Immature natural killer cell (primary cell): ENCODE data around the gene HIRA. TPM values are rescaled to one million over a fixed set of nuclear protein-coding genes. Genes with fewer than 3 reads are reported as not detected.

Experiments
- DNase-seq, 3 donors: peaks; one replicate each; pipeline ENCODE4 v3.0.0; 2022; ENCODE audit warnings: mixed read lengths in 1 of 3
- H3K27ac Mint-ChIP-seq, 6 donors: one replicate each; pipeline ENCODE4 v1.8.0; 2020; ENCODE audit warnings: mixed read lengths in 6 of 6, mild to moderate bottlenecking in 5 of 6, inconsistent platforms in 4 of 6, moderate library complexity in 3 of 6
- H3K27me3 Mint-ChIP-seq, 3 donors: one replicate each; pipeline ENCODE4 v1.8.0; 2020 to 2021; ENCODE audit warnings: low read depth in 3 of 3, mild to moderate bottlenecking in 3 of 3, mixed read lengths in 3 of 3, moderate library complexity in 3 of 3, inconsistent platforms in 1 of 3
- H3K36me3 Mint-ChIP-seq, 3 donors: one replicate each; pipeline ENCODE4 v1.8.0; 2020; ENCODE audit warnings: mixed read lengths in 3 of 3, inconsistent platforms in 2 of 3, mild to moderate bottlenecking in 2 of 3
- H3K4me1 Mint-ChIP-seq, 2 donors: one replicate each; pipeline ENCODE4 v1.8.0; 2020; ENCODE audit warnings: inconsistent platforms in 2 of 2, mild to moderate bottlenecking in 2 of 2, mixed read lengths in 2 of 2, moderate library complexity in 1 of 2
- H3K4me3 Mint-ChIP-seq, 5 donors: one replicate each; pipeline ENCODE4 v1.8.0; 2020; ENCODE audit warnings: mild to moderate bottlenecking in 5 of 5, mixed read lengths in 5 of 5, inconsistent platforms in 3 of 5, moderate library complexity in 3 of 5
- H3K9me3 Mint-ChIP-seq, 6 donors: one replicate each; pipeline ENCODE4 v1.8.0; 2020; ENCODE audit warnings: mild to moderate bottlenecking in 6 of 6, mixed read lengths in 6 of 6, inconsistent platforms in 4 of 6, moderate library complexity in 3 of 6
- polyA plus RNA-seq, 3 donors: library from polyadenylated mRNA; unstranded; fragments of 300-500 nt; fragmentation: Illumina TruSeq; gene quantifications; one replicate each; pipeline ENCODE4 v1.2.3, GENCODE V29; 2021

The HIRA gene
- polyA plus RNA-seq, 3 donors from 2014 or later: 4.3 to 11.5 (median 5.2) TPM

- Mint-ChIP-seq H3K27me3 (peaks cover 0 to 7% (median 0%) of the 10 kb centered on the region in 3 donors), H3K36me3 (peaks cover 12 to 46% (median 25%) of the 10 kb centered on the region in 3 donors), H3K4me1 (no peaks in the 10 kb centered on the region), H3K9me3 (no peaks in the 10 kb centered on the region), H3K4me3 (no peak overlapping the region), H3K27ac (no peak overlapping the region)
- DNase-seq: no peak
Measured at GRCh38 chr22:19357270-19358105, 74.0 kb downstream of the HIRA start.

GRCh38 chr22:19356708-19357269, 74.7 kb downstream of the HIRA start:
- H3K9me3 Mint-ChIP-seq: no peaks in the 10 kb centered on the region
- peaks cover 13 to 49% (median 29%) of the 10 kb centered on the region in 3 donors for H3K36me3 Mint-ChIP-seq
- H3K4me1 Mint-ChIP-seq: no peaks in the 10 kb centered on the region
- peaks cover 0 to 10% (median 4%) of the 10 kb centered on the region in 3 donors for H3K27me3 Mint-ChIP-seq
- no peak for DNase-seq
- H3K4me3 Mint-ChIP-seq: no peak overlapping the region
- peak overlapping the region in 1 of 6 donors; percentile 55 for H3K27ac Mint-ChIP-seq

GRCh38 chr22:19355413-19356157, 75.9 kb downstream of the HIRA start:
- no peak for DNase-seq
- Mint-ChIP-seq H3K36me3 (peaks cover 14 to 53% (median 32%) of the 10 kb centered on the region in 3 donors), H3K27ac (peak overlapping the region in 2 of 6 donors; percentile 7 to 15), H3K9me3 (no peaks in the 10 kb centered on the region), H3K4me1 (no peaks in the 10 kb centered on the region), H3K27me3 (peaks cover 0 to 10% (median 6%) of the 10 kb centered on the region in 3 donors), H3K4me3 (no peak overlapping the region)

- H3K4me3 Mint-ChIP-seq: no peak overlapping the region
- H3K27ac Mint-ChIP-seq: peak overlapping the region in 1 of 6 donors; percentile 46
- H3K9me3 Mint-ChIP-seq: no peaks in the 10 kb centered on the region
- peaks cover 21 to 59% (median 38%) of the 10 kb centered on the region in 3 donors for H3K36me3 Mint-ChIP-seq
- no peak for DNase-seq
- H3K4me1 Mint-ChIP-seq: no peaks in the 10 kb centered on the region
- peaks cover 0 to 10% (median 9%) of the 10 kb centered on the region in 3 donors for H3K27me3 Mint-ChIP-seq
Measured at GRCh38 chr22:19354201-19354600, 77.3 kb downstream of the HIRA start.

- H3K4me3 Mint-ChIP-seq: no peak overlapping the region
- H3K27me3 Mint-ChIP-seq: peaks cover 0 to 12% (median 9%) of the 10 kb centered on the region in 3 donors
- peaks cover 21 to 56% (median 35%) of the 10 kb centered on the region in 3 donors for H3K36me3 Mint-ChIP-seq
- no peaks in the 10 kb centered on the region for H3K4me1 Mint-ChIP-seq
- no peaks in the 10 kb centered on the region for H3K9me3 Mint-ChIP-seq
- DNase-seq: no peak
- H3K27ac Mint-ChIP-seq: peak overlapping the region in 1 of 6 donors; percentile 45
Measured at GRCh38 chr22:19353363-19354131, 78.0 kb downstream of the HIRA start.

- Mint-ChIP-seq H3K36me3 (peaks cover 21 to 53% (median 35%) of the 10 kb centered on the region in 3 donors), H3K27me3 (peaks cover 0 to 10% (median 9%) of the 10 kb centered on the region in 3 donors), H3K9me3 (no peaks in the 10 kb centered on the region), H3K4me3 (no peak overlapping the region), H3K27ac (peak overlapping the region in 1 of 6 donors; percentile 10), H3K4me1 (no peaks in the 10 kb centered on the region)
- DNase-seq: no peak
Measured at GRCh38 chr22:19352766-19353165, 78.8 kb downstream of the HIRA start.

- no peak for DNase-seq
- Mint-ChIP-seq H3K27me3 (peaks cover 0 to 12% (median 11%) of the 10 kb centered on the region in 3 donors), H3K36me3 (peaks cover 24 to 56% (median 35%) of the 10 kb centered on the region in 3 donors), H3K4me3 (no peak overlapping the region), H3K27ac (peak overlapping the region in 1 of 6 donors; percentile 70), H3K9me3 (no peaks in the 10 kb centered on the region), H3K4me1 (no peaks in the 10 kb centered on the region)
Measured at GRCh38 chr22:19352217-19352616, 79.3 kb downstream of the HIRA start.

- H3K27ac Mint-ChIP-seq: peak overlapping the region in 3 of 6 donors; percentile 0 to 70 (median 58)
- H3K4me1 Mint-ChIP-seq: peaks cover 0 to 1% of the 10 kb centered on the region in 2 donors
- H3K4me3 Mint-ChIP-seq: no peak overlapping the region
- no peak for DNase-seq
- H3K27me3 Mint-ChIP-seq: peaks cover 0 to 11% (median 10%) of the 10 kb centered on the region in 3 donors
- peaks cover 25 to 58% (median 35%) of the 10 kb centered on the region in 3 donors for H3K36me3 Mint-ChIP-seq
- H3K9me3 Mint-ChIP-seq: no peaks in the 10 kb centered on the region
Measured at GRCh38 chr22:19351604-19352003, 79.9 kb downstream of the HIRA start.

- Mint-ChIP-seq H3K27me3 (peaks cover 0 to 11% (median 10%) of the 10 kb centered on the region in 3 donors), H3K4me1 (peaks cover 0 to 6% of the 10 kb centered on the region in 2 donors), H3K4me3 (no peak overlapping the region), H3K36me3 (peaks cover 25 to 62% (median 35%) of the 10 kb centered on the region in 3 donors), H3K27ac (peak overlapping the region in 3 of 6 donors; percentile 17 to 74 (median 28)), H3K9me3 (no peaks in the 10 kb centered on the region)
- no peak for DNase-seq
Measured at GRCh38 chr22:19350947-19351346, 80.6 kb downstream of the HIRA start.

- no peak for DNase-seq
- Mint-ChIP-seq H3K27me3 (peaks cover 0 to 11% (median 8%) of the 10 kb centered on the region in 3 donors), H3K27ac (peak overlapping the region in 4 of 6 donors; percentile 13 to 66 (median 22)), H3K4me3 (no peak overlapping the region), H3K9me3 (no peaks in the 10 kb centered on the region), H3K4me1 (peaks cover 0 to 6% of the 10 kb centered on the region in 2 donors), H3K36me3 (peaks cover 25 to 59% (median 31%) of the 10 kb centered on the region in 3 donors)
Measured at GRCh38 chr22:19350476-19350859, 81.1 kb downstream of the HIRA start.

GRCh38 chr22:19349778-19350475, 81.6 kb downstream of the HIRA start:
- Mint-ChIP-seq H3K4me1 (peaks cover 0 to 6% of the 10 kb centered on the region in 2 donors), H3K27me3 (peaks cover 0 to 11% (median 8%) of the 10 kb centered on the region in 3 donors), H3K9me3 (no peaks in the 10 kb centered on the region), H3K36me3 (peaks cover 25 to 55% (median 30%) of the 10 kb centered on the region in 3 donors), H3K27ac (peak overlapping the region; percentile 13 to 66 (median 18)), H3K4me3 (no peak overlapping the region)
- DNase-seq: no peak

- peak overlapping the region in 3 of 6 donors; percentile 3 to 68 (median 53) for H3K27ac Mint-ChIP-seq
- H3K27me3 Mint-ChIP-seq: peaks cover 0 to 7% (median 4%) of the 10 kb centered on the region in 3 donors
- peaks cover 36 to 51% (median 41%) of the 10 kb centered on the region in 3 donors for H3K36me3 Mint-ChIP-seq
- H3K4me3 Mint-ChIP-seq: no peak overlapping the region
- H3K9me3 Mint-ChIP-seq: no peaks in the 10 kb centered on the region
- peaks cover 2 to 21% of the 10 kb centered on the region in 2 donors for H3K4me1 Mint-ChIP-seq
- no peak for DNase-seq
Measured at GRCh38 chr22:19346677-19347265, 84.8 kb downstream of the HIRA start.
